ENCODE results near the gene PKIG.

DNA sequence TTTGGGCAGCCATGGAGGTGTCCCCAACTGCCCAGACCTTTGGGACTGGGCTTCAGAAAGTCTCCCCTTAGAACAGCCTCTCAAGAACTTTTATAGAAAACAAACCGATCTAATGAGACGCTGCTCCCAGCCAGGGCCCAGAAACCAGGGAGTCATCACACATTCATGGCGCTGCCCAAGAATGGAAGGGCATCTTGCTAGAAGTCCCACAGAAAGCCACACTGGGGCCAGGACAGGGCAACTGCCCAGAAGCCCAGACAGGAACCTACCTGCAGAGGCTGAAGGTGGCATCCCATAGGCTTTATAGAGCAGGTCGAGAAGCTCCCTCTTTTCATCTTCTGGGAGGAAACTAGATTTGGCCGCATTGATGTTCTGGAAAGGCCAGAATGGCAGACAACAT is 37.7 kb downstream of the PKIG start:
- TF ChIP-seq ZFX (IDR thresholded peaks at IDR 0.05) (no peak), CTCF (conservative IDR thresholded peaks at IDR 0.05) (no peak)

All from C4-2B (cell line).